IMR-90 (cell line): ENCODE data around the gene SNAPC4.
"Not testable (repeated sequence)": the region's sequence is repeated elsewhere in the genome, so short reads cannot be mapped to it uniquely, and the experiment has no call there.

Experiments used
- CTCF ChIP-seq: conservative IDR thresholded peaks from 2 replicates; pipeline ENCODE4 v1.5.1; 2012; ENCODE audit warnings: mild to moderate bottlenecking, low read depth, low read length, improper control_type of control experiment
- POLR2A ChIP-seq: IDR thresholded peaks from 2 replicates; pipeline ENCODE4 v1.6.1; 2012; ENCODE audit warnings: mild to moderate bottlenecking, low read depth, low read length

DNA sequence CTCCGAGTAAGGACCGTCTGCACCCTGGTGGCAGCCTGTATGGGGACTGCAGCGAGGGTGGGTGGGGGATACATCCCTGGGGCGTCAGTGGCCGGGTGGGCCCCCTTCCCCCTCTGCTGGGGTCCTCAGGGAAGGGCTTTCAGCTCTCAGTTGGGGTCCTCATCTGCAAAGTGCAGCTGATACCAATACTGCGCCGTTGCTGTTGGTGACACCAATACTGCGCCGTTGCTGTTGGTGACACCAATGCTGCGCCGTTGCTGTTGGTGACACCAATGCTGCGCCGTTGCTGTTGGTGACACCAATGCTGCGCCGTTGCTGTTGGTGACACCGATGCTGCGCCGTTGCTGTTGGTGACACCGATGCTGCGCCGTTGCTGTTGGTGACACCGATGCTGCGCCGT lies 48.1 kb downstream of the SNAPC4 start:
- not testable (repeated sequence) for TF ChIP-seq CTCF, POLR2A
